IMR-90 (cell line): Measurements from ENCODE around the gene RYR2. TPM values are rescaled to one million over a fixed set of nuclear protein-coding genes. Genes with fewer than 3 reads are reported as not detected.

Experiments used
- ATAC-seq: fragments of 200-7000 bp; cut with Tn5 transposase; 2 replicates; pipeline ENCODE4 v1.9.1; 2020; ENCODE audit warnings: low read depth, mild to moderate bottlenecking, moderate library complexity
- BruUV-seq: library from RNA; stranded (reverse); fragments of 400-500 nt; replicated peaks from 2 replicates; lab custom pipeline; 2021; lab: Mats Ljungman, UMichigan
- CTCF ChIA-PET: fragments of 300-600 bp; formaldehyde crosslinking; extraction: SDS; loops from one replicate; lab custom pipeline; 2021; ENCODE audit warnings: antibody characterized with exemption; lab: Yijun Ruan, JAX
- POLR2A ChIA-PET: fragments of 300-600 bp; sonication (Branson Sonifier 250); formaldehyde crosslinking; loops from one replicate; lab custom pipeline; 2022; ENCODE audit warnings: antibody characterized with exemption; ENCODE audit not compliant: unreplicated experiment; lab: Charles Lee
- DNase-seq: peaks from one replicate; pipeline ENCODE4 v3.0.0; 2013
- H2AFZ ChIP-seq: replicated peaks from 2 replicates; pipeline ENCODE3; 2013; ENCODE audit warnings: low read length, mild to moderate bottlenecking; ENCODE audit not compliant: poor library complexity
- H2AK5ac ChIP-seq: 2 replicates; pipeline ENCODE4 v1.6.1; 2013; ENCODE audit warnings: low read depth, low read length, inconsistent platforms
- H2AK9ac ChIP-seq: replicated peaks from 2 replicates; pipeline ENCODE3; 2013; ENCODE audit warnings: mild to moderate bottlenecking, low read depth, low read length, moderate library complexity; ENCODE audit not compliant: poor library complexity
- H2BK120ac ChIP-seq: 2 replicates; pipeline ENCODE4 v1.6.1; 2013; ENCODE audit warnings: low read depth, low read length, inconsistent platforms
- H2BK15ac ChIP-seq: 3 replicates; pipeline ENCODE4 v1.6.1; 2013; ENCODE audit warnings: low read depth, low read length, inconsistent platforms
- H2BK20ac ChIP-seq: 2 replicates; pipeline ENCODE4 v1.6.1; 2013; ENCODE audit warnings: low read depth, mild to moderate bottlenecking, inconsistent platforms, low read length, moderate library complexity
- H2BK5ac ChIP-seq: 2 replicates; pipeline ENCODE4 v1.6.1; 2013; ENCODE audit warnings: mild to moderate bottlenecking, low read depth, low read length, inconsistent platforms; ENCODE audit not compliant: poor library complexity, severe bottlenecking
- H3K14ac ChIP-seq: replicated peaks from 2 replicates; pipeline ENCODE4 v1.6.1; 2013; ENCODE audit warnings: low read depth, low read length, inconsistent platforms
- H3K18ac ChIP-seq: 2 replicates; pipeline ENCODE4 v1.6.1; 2013; ENCODE audit warnings: low read depth, low read length, control low read depth
- H3K23ac ChIP-seq: 2 replicates; pipeline ENCODE4 v1.6.1; 2013; ENCODE audit warnings: low read depth, low read length, inconsistent platforms
- H3K27ac ChIP-seq: 2 replicates; pipeline ENCODE4 v1.5.1; 2013; ENCODE audit warnings: mild to moderate bottlenecking, control low read depth, low read length; ENCODE audit not compliant: insufficient read depth
- H3K27me3 ChIP-seq: 2 replicates; pipeline ENCODE4 v1.6.1; 2013; ENCODE audit warnings: low read length; ENCODE audit not compliant: control insufficient read depth, insufficient read depth
- H3K36me3 ChIP-seq: 2 replicates; pipeline ENCODE4 v1.6.1; 2013; ENCODE audit warnings: low read length, mixed read lengths; ENCODE audit not compliant: control insufficient read depth, insufficient read depth
- H3K4ac ChIP-seq: 2 replicates; pipeline ENCODE4 v1.6.1; 2013; ENCODE audit warnings: low read depth, low read length, inconsistent platforms
- H3K4me1 ChIP-seq: 2 replicates; pipeline ENCODE4 v1.6.1; 2013; ENCODE audit warnings: low read length, mixed read lengths; ENCODE audit not compliant: control insufficient read depth, insufficient read depth
- H3K4me2 ChIP-seq: 2 replicates; pipeline ENCODE4 v1.6.1; 2013; ENCODE audit warnings: low read depth, mild to moderate bottlenecking, control low read depth, low read length, moderate library complexity
- H3K4me3 ChIP-seq: 2 replicates; pipeline ENCODE4 v1.5.1; 2013; ENCODE audit warnings: low read depth, mild to moderate bottlenecking, control low read depth, low read length, moderate library complexity; ENCODE audit not compliant: insufficient read depth
- H3K56ac ChIP-seq: 2 replicates; pipeline ENCODE4 v1.6.1; 2013; ENCODE audit warnings: low read length, inconsistent platforms; ENCODE audit not compliant: insufficient read depth; ENCODE audit errors: extremely low read depth
- H3K79me1 ChIP-seq, 2 experiments: 2 replicates each; pipeline ENCODE4 v1.6.1; 2013; ENCODE audit warnings: low read length in 2 of 2, inconsistent platforms in 1 of 2, low read depth in 1 of 2
- H3K9ac ChIP-seq: 2 replicates; pipeline ENCODE4 v1.6.1; 2013; ENCODE audit warnings: low read depth, low read length, control low read depth
- H3K9me1 ChIP-seq: 2 replicates; pipeline ENCODE4 v1.6.1; 2013; ENCODE audit warnings: low read length, inconsistent platforms; ENCODE audit not compliant: insufficient read depth
- H3K9me3 ChIP-seq: 2 replicates; pipeline ENCODE4 v1.6.1; 2013; ENCODE audit warnings: low read length; ENCODE audit not compliant: control insufficient read depth, insufficient read depth
- H4K20me1 ChIP-seq: 2 replicates; pipeline ENCODE4 v1.6.1; 2013; ENCODE audit warnings: low read length, inconsistent platforms; ENCODE audit not compliant: insufficient read depth
- H4K5ac ChIP-seq: 2 replicates; pipeline ENCODE4 v1.6.1; 2013; ENCODE audit warnings: mild to moderate bottlenecking, low read depth, low read length, control low read depth
- H4K8ac ChIP-seq, 2 experiments: 2 replicates each; pipeline ENCODE4 v1.6.1; 2013; ENCODE audit warnings: low read depth in 2 of 2, low read length in 2 of 2, control low read depth in 1 of 2, inconsistent platforms in 1 of 2
- H4K91ac ChIP-seq: 2 replicates; pipeline ENCODE4 v1.6.1; 2013; ENCODE audit warnings: low read depth, low read length, inconsistent platforms; ENCODE audit not compliant: insufficient read depth
- BHLHE40 ChIP-seq: fragments of 150-350 bp; IDR thresholded peaks from 2 replicates; pipeline ENCODE4 v1.6.1; 2016; ENCODE audit warnings: mild to moderate bottlenecking, low read depth, low read length
- CEBPB ChIP-seq: IDR thresholded peaks from 2 replicates; pipeline ENCODE4 v1.6.1; 2012; ENCODE audit warnings: low read depth, low read length, improper control_type of control experiment
- CHD1 ChIP-seq: IDR thresholded peaks from 2 replicates; pipeline ENCODE4 v1.6.1; 2012; ENCODE audit warnings: low read depth, low read length, improper control_type of control experiment
- FOS ChIP-seq: fragments of 150-350 bp; IDR thresholded peaks from 2 replicates; pipeline ENCODE4 v1.6.1; 2016; ENCODE audit warnings: low read depth, low read length
- MAFK ChIP-seq: IDR thresholded peaks from 2 replicates; pipeline ENCODE4 v1.6.1; 2012; ENCODE audit warnings: low read depth, low read length, improper control_type of control experiment
- MAZ ChIP-seq: IDR thresholded peaks from 2 replicates; pipeline ENCODE4 v1.6.1; 2012; ENCODE audit warnings: low read depth, mild to moderate bottlenecking, low read length, improper control_type of control experiment, moderate library complexity, borderline replicate concordance
- MXI1 ChIP-seq: IDR thresholded peaks from 2 replicates; pipeline ENCODE4 v1.6.1; 2012; ENCODE audit warnings: low read depth, mild to moderate bottlenecking, low read length, moderate library complexity, borderline replicate concordance
- RAD21 ChIP-seq: IDR thresholded peaks from 2 replicates; pipeline ENCODE4 v1.6.1; 2012; ENCODE audit warnings: low read length, improper control_type of control experiment
- RCOR1 ChIP-seq: IDR thresholded peaks from 2 replicates; pipeline ENCODE4 v1.6.1; 2012; ENCODE audit warnings: mild to moderate bottlenecking, low read length, improper control_type of control experiment; ENCODE audit not compliant: insufficient replicate concordance
- RFX5 ChIP-seq: IDR thresholded peaks from 2 replicates; pipeline ENCODE4 v1.8.0; 2012; ENCODE audit warnings: low read depth, mild to moderate bottlenecking, low read length, moderate library complexity
- SMC3 ChIP-seq: fragments of 150-350 bp; IDR thresholded peaks from 2 replicates; pipeline ENCODE4 v1.6.1; 2016; ENCODE audit warnings: low read depth, mild to moderate bottlenecking, antibody characterized with exemption, low read length, moderate library complexity
- WGBS, 2 experiments: methylation state at CpG; one replicate each; pipeline versions ENCODE4 v1.1.5 to v1.1.7; 2013; ENCODE audit warnings: missing lambda C conversion rate in 2 of 2; ENCODE audit not compliant: insufficient read length in 1 of 2; ENCODE audit errors: extremely low coverage in 2 of 2; 5-methylcytosine and 5-hydroxymethylcytosine counted together
- dilution Hi-C: fragments of 300-500 bp; cut with HindIII; formaldehyde crosslinking; loops from one replicate; pipeline ENCODE4 v1.14.3; 2018; ENCODE audit warnings: low sequenced_read_pairs; ENCODE audit not compliant: unreplicated experiment
- in situ Hi-C: fragments of 300-500 bp; cut with MboI; formaldehyde crosslinking; loops from 3 replicates; pipeline ENCODE4 v1.14.3; 2019; ENCODE audit warnings: low sequenced_read_pairs, inconsistent platforms, mixed read lengths
- intact Hi-C: fragments of 100-400 bp; cut with micrococcal nuclease; formaldehyde crosslinking; loops from 2 replicates; pipeline ENCODE4 v1.10.0; 2022
- polyA plus RNA-seq, 3 experiments: library from polyadenylated mRNA; depleted of rRNA; stranded (reverse); fragments of >200 nt; gene quantifications; 2 replicates each; pipeline ENCODE4 v1.2.3, GENCODE V29; 2012; ENCODE audit warnings: low replicate concordance in 1 of 3
- total RNA-seq: library from RNA; depleted of rRNA; stranded (reverse); fragments of >200 nt; gene quantifications from 2 replicates; pipeline ENCODE4 v1.2.3, GENCODE V29; 2012
- TF ChIP-seq, protein P1 (sequence below): fragments of 150-350 bp; IDR thresholded peaks from 2 replicates; pipeline ENCODE4 v1.6.1; 2017; ENCODE audit warnings: mild to moderate bottlenecking, antibody characterized with exemption, low read length, low read depth
- TF ChIP-seq, protein P2 (sequence below): fragments of 150-350 bp; IDR thresholded peaks from 2 replicates; pipeline ENCODE4 v1.6.1; 2016; ENCODE audit warnings: low read depth, mild to moderate bottlenecking, low read length, moderate library complexity, borderline replicate concordance

The RYR2 gene
- total and polyA plus RNA-seq, 2 of the 4 experiments (the other 2 are of a cell fraction): not detected

DNA sequence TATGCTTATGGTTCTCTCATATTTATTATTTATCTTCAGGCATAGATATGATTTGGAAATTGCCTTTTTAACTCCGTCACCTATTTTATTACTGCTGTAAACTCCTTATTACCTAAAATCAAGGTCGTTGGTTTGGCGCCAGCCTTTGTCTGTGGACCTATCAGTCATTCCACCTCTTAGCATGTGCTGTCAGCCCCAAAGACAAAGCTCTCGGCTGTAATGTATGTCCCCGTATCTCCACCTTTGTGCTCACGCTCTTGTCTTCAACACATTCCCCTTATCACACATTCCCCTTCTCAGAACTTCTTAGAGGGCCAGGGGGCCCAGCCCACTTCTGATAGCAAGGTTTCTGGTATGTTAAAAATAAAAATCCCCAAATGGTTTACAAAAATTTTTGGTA lies 342.2 kb downstream of the RYR2 start:
- Histone ChIP-seq H3K4ac (no peak overlapping the region), H3K56ac (no peak overlapping the region), H3K27me3 (no peaks in the 10 kb centered on the region), H4K91ac (no peak overlapping the region), H2BK20ac (no peak overlapping the region), H4K5ac (no peak overlapping the region), H3K4me1 (no peaks in the 10 kb centered on the region), H3K18ac (no peak overlapping the region), H2AK5ac (no peak overlapping the region), H3K9me3 (no peaks in the 10 kb centered on the region), H3K27ac (no peak overlapping the region), H3K9ac (no peak overlapping the region), H3K36me3 (no peaks in the 10 kb centered on the region), H3K79me1 (no peaks in the 10 kb centered on the region), H3K23ac (no peak overlapping the region), H4K8ac (no peak overlapping the region), H3K4me3 (no peak overlapping the region), H3K4me2 (no peak overlapping the region), H3K14ac (no peak overlapping the region), H2BK120ac (no peak overlapping the region), H2BK15ac (no peak overlapping the region), H2AK9ac (no peak overlapping the region), H2BK5ac (no peak overlapping the region), H4K20me1 (no peaks in the 10 kb centered on the region), H2AFZ (no peak overlapping the region), H3K9me1 (no peaks in the 10 kb centered on the region)
- intact Hi-C loops: loop anchor here (10.0 kb wide), 1 partner anchor 1279 kb away; no protein-coding TSS in a partner anchor
- POLR2A ChIA-PET: no interaction called here
- CTCF ChIA-PET: no interaction called here
- no CpG with 5 or more reads among the region's 6 CpGs for WGBS, 2 experiments
- TF ChIP-seq MXI1 (no peak), RFX5 (no peak), CEBPB (no peak), MAFK (no peak), RCOR1 (no peak), SMC3 (no peak), RAD21 (no peak), BHLHE40 (no peak), CHD1 (no peak), MAZ (no peak), FOS (no peak)
- TF ChIP-seq, protein P1, sequence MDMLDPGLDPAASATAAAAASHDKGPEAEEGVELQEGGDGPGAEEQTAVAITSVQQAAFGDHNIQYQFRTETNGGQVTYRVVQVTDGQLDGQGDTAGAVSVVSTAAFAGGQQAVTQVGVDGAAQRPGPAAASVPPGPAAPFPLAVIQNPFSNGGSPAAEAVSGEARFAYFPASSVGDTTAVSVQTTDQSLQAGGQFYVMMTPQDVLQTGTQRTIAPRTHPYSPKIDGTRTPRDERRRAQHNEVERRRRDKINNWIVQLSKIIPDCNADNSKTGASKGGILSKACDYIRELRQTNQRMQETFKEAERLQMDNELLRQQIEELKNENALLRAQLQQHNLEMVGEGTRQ: no peak
- TF ChIP-seq, protein P2, sequence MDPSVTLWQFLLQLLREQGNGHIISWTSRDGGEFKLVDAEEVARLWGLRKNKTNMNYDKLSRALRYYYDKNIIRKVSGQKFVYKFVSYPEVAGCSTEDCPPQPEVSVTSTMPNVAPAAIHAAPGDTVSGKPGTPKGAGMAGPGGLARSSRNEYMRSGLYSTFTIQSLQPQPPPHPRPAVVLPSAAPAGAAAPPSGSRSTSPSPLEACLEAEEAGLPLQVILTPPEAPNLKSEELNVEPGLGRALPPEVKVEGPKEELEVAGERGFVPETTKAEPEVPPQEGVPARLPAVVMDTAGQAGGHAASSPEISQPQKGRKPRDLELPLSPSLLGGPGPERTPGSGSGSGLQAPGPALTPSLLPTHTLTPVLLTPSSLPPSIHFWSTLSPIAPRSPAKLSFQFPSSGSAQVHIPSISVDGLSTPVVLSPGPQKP: no peak
- in situ Hi-C loops: loop anchor here (25.0 kb wide), 3 partner anchors 622 to 1272 kb away; partner anchors contain the start of gene HEATR1
- dilution Hi-C loops: no loop called here
- no TSS peak for BruUV-seq
- ATAC-seq (no peak), DNase-seq (no peak)
